Loucy (cell line): ENCODE measurements around the gene PRKAA2.

ENCODE experiments used
- H2AFZ ChIP-seq: fragments of 200-600 bp; sonication (generic); 2 replicates; pipeline ENCODE4 v1.6.0; 2016; ENCODE audit warnings: antibody characterized with exemption, mild to moderate bottlenecking, low read length, moderate library complexity
- H3F3A ChIP-seq: fragments of 200-600 bp; 2 replicates; pipeline ENCODE4 v1.6.0; 2016; ENCODE audit warnings: antibody characterized with exemption, low read depth, mild to moderate bottlenecking
- H3K27me3 ChIP-seq: fragments of 200-600 bp; sonication (generic); 2 replicates; pipeline ENCODE4 v1.6.1; 2014; ENCODE audit warnings: low read length, mild to moderate bottlenecking; ENCODE audit not compliant: insufficient read depth, poor library complexity, severe bottlenecking
- H3K36me3 ChIP-seq: fragments of 200-600 bp; sonication (generic); 2 replicates; pipeline ENCODE4 v1.6.1; 2016; ENCODE audit warnings: low read length; ENCODE audit not compliant: insufficient read depth
- H3K4me1 ChIP-seq: fragments of 200-600 bp; sonication (generic); 2 replicates; pipeline ENCODE4 v1.5.1; 2014; ENCODE audit warnings: low read length, mild to moderate bottlenecking; ENCODE audit not compliant: insufficient read depth, poor library complexity, severe bottlenecking
- H3K4me2 ChIP-seq: fragments of 200-600 bp; sonication (generic); 2 replicates; pipeline ENCODE4 v1.6.0; 2014; ENCODE audit warnings: antibody characterized with exemption, low read length, low read depth, mild to moderate bottlenecking; ENCODE audit not compliant: poor library complexity, severe bottlenecking
- H3K4me3 ChIP-seq: fragments of 200-600 bp; sonication (generic); 2 replicates; pipeline ENCODE4 v1.5.1; 2014; ENCODE audit warnings: low read length, mild to moderate bottlenecking, mixed read lengths; ENCODE audit not compliant: poor library complexity, severe bottlenecking
- H3K79me2 ChIP-seq: fragments of 200-600 bp; sonication (generic); 2 replicates; pipeline ENCODE4 v1.6.1; 2014; ENCODE audit warnings: low read length; ENCODE audit not compliant: insufficient read depth
- H3K9ac ChIP-seq: fragments of 200-600 bp; sonication (generic); 2 replicates; pipeline ENCODE4 v1.6.0; 2014; ENCODE audit warnings: mild to moderate bottlenecking, low read depth, low read length, moderate library complexity; ENCODE audit not compliant: poor library complexity, severe bottlenecking
- H3K9me2 ChIP-seq: fragments of 200-600 bp; sonication (generic); replicated peaks from 2 replicates; pipeline ENCODE4 v1.6.1; 2016; ENCODE audit warnings: low read depth, low read length, mixed read lengths
- H3K9me3 ChIP-seq: fragments of 200-600 bp; sonication (generic); 2 replicates; pipeline ENCODE4 v1.6.1; 2014; ENCODE audit warnings: mild to moderate bottlenecking, antibody characterized with exemption, low read length, low read depth; ENCODE audit not compliant: insufficient read depth
- H4K20me1 ChIP-seq: fragments of 200-600 bp; sonication (generic); 2 replicates; pipeline ENCODE4 v1.6.0; 2014; ENCODE audit warnings: antibody characterized with exemption, low read length, mild to moderate bottlenecking; ENCODE audit not compliant: insufficient read depth, poor library complexity, severe bottlenecking
- EZH2phosphoT487 ChIP-seq: fragments of 200-600 bp; IDR thresholded peaks from 2 replicates; pipeline ENCODE4 v1.6.1; 2018; ENCODE audit warnings: antibody characterized with exemption, mild to moderate bottlenecking, moderate library complexity, borderline replicate concordance
- TF ChIP-seq, protein P1 (sequence below): fragments of 200-600 bp; sonication (generic); conservative IDR thresholded peaks from 2 replicates; pipeline ENCODE4 v1.5.1; 2014; ENCODE audit warnings: mild to moderate bottlenecking, antibody characterized with exemption, low read length

Gene PRKAA2

GRCh38 chr1:56709995-56710394 is 64.9 kb downstream of the PRKAA2 start:
- no peak for TF ChIP-seq EZH2phosphoT487
- TF ChIP-seq, protein P1, sequence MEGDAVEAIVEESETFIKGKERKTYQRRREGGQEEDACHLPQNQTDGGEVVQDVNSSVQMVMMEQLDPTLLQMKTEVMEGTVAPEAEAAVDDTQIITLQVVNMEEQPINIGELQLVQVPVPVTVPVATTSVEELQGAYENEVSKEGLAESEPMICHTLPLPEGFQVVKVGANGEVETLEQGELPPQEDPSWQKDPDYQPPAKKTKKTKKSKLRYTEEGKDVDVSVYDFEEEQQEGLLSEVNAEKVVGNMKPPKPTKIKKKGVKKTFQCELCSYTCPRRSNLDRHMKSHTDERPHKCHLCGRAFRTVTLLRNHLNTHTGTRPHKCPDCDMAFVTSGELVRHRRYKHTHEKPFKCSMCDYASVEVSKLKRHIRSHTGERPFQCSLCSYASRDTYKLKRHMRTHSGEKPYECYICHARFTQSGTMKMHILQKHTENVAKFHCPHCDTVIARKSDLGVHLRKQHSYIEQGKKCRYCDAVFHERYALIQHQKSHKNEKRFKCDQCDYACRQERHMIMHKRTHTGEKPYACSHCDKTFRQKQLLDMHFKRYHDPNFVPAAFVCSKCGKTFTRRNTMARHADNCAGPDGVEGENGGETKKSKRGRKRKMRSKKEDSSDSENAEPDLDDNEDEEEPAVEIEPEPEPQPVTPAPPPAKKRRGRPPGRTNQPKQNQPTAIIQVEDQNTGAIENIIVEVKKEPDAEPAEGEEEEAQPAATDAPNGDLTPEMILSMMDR, result no peak
- no peaks in the 10 kb centered on the region for H3K9me3 ChIP-seq
- no peak overlapping the region for H2AFZ ChIP-seq
- no peaks in the 10 kb centered on the region for H3K4me1 ChIP-seq
- no peaks in the 10 kb centered on the region for H3K79me2 ChIP-seq
- no peak overlapping the region for H3K4me2 ChIP-seq
- no peak overlapping the region for H3K4me3 ChIP-seq
- H3K9ac ChIP-seq, result no peak overlapping the region
- no peaks in the 10 kb centered on the region for H4K20me1 ChIP-seq
- H3F3A ChIP-seq, result no peaks in the 10 kb centered on the region
- H3K36me3 ChIP-seq, result no peaks in the 10 kb centered on the region
- H3K9me2 ChIP-seq, result no peaks in the 10 kb centered on the region
- H3K27me3 ChIP-seq, result no peaks in the 10 kb centered on the region

GRCh38 chr1:56710646-56711045 is 65.5 kb downstream of the PRKAA2 start:
- Histone ChIP-seq H3K27me3 (no peaks in the 10 kb centered on the region), H3K4me2 (no peak overlapping the region), H3K9me3 (no peaks in the 10 kb centered on the region), H3K9ac (no peak overlapping the region), H4K20me1 (no peaks in the 10 kb centered on the region), H3K9me2 (no peaks in the 10 kb centered on the region), H2AFZ (no peak overlapping the region), H3F3A (no peaks in the 10 kb centered on the region), H3K4me3 (no peak overlapping the region), H3K36me3 (no peaks in the 10 kb centered on the region), H3K4me1 (no peaks in the 10 kb centered on the region), H3K79me2 (no peaks in the 10 kb centered on the region)
- TF ChIP-seq EZH2phosphoT487, result no peak
- TF ChIP-seq, protein P1, result no peak

GRCh38 chr1:56712150-56712549 is 67.0 kb downstream of the PRKAA2 start:
- Histone ChIP-seq H3K4me3 (no peak overlapping the region), H3K9me3 (no peaks in the 10 kb centered on the region), H3K9me2 (no peaks in the 10 kb centered on the region), H3K79me2 (no peaks in the 10 kb centered on the region), H4K20me1 (no peaks in the 10 kb centered on the region), H3F3A (no peaks in the 10 kb centered on the region), H3K4me2 (no peak overlapping the region), H2AFZ (no peak overlapping the region), H3K27me3 (no peaks in the 10 kb centered on the region), H3K4me1 (no peaks in the 10 kb centered on the region), H3K9ac (no peak overlapping the region), H3K36me3 (no peaks in the 10 kb centered on the region)
- TF ChIP-seq, protein P1, result no peak
- TF ChIP-seq EZH2phosphoT487, result no peak
